PC-9 (cell line): ENCODE measurements around the gene RRP15. TPM values are rescaled to one million over a fixed set of nuclear protein-coding genes. Genes with fewer than 3 reads are reported as not detected.

Experiments used
- BruUV-seq: library from RNA; stranded (reverse); fragments of 400-500 nt; replicated peaks from 2 replicates; lab custom pipeline; 2021; lab: Mats Ljungman, UMichigan
- CTCF ChIA-PET: fragments of 300-600 bp; sonication (Branson Sonifier 250); formaldehyde crosslinking; loops from one replicate; lab custom pipeline; 2022; ENCODE audit warnings: antibody characterized with exemption; lab: Charles Lee
- POLR2A ChIA-PET: fragments of 300-600 bp; sonication (Branson Sonifier 250); formaldehyde crosslinking; loops from one replicate; lab custom pipeline; 2022; ENCODE audit warnings: antibody characterized with exemption; ENCODE audit not compliant: unreplicated experiment; lab: Charles Lee
- DNase-seq, 2 experiments: peaks; one replicate each; pipeline versions ENCODE4 v3.0.0 to v3.0.0-alpha.2; 2015 to 2022; ENCODE audit warnings: mixed read lengths in 1 of 2
- H2AFZ ChIP-seq: fragments of 200-600 bp; sonication (generic); 2 replicates; pipeline ENCODE4 v1.8.1; 2017; ENCODE audit warnings: antibody characterized with exemption
- H3F3A ChIP-seq: fragments of 200-600 bp; sonication (generic); 2 replicates; pipeline ENCODE4 v1.8.1; 2017; ENCODE audit warnings: antibody characterized with exemption, mild to moderate bottlenecking, low read depth; ENCODE audit not compliant: insufficient read depth
- H3K27ac ChIP-seq: fragments of 200-600 bp; sonication (generic); 2 replicates; pipeline ENCODE4 v1.6.1; 2016; ENCODE audit warnings: mixed run types
- H3K27me3 ChIP-seq: fragments of 200-600 bp; sonication (generic); 2 replicates; pipeline ENCODE4 v1.6.1; 2016; ENCODE audit warnings: low read depth, mixed run types; ENCODE audit not compliant: insufficient read depth
- H3K36me3 ChIP-seq: fragments of 200-600 bp; sonication (generic); 2 replicates; pipeline ENCODE4 v1.6.1; 2016; ENCODE audit warnings: low read depth, mixed run types
- H3K4me1 ChIP-seq: fragments of 200-600 bp; sonication (generic); replicated peaks from 2 replicates; pipeline ENCODE4 v1.6.1; 2016; ENCODE audit warnings: mixed run types; ENCODE audit not compliant: insufficient read depth
- H3K4me2 ChIP-seq: fragments of 200-600 bp; sonication (generic); 2 replicates; pipeline ENCODE4 v1.6.1; 2017; ENCODE audit warnings: mixed run types
- H3K4me3 ChIP-seq: fragments of 200-600 bp; sonication (generic); 2 replicates; pipeline ENCODE4 v1.6.1; 2016; ENCODE audit warnings: mixed run types
- H3K79me2 ChIP-seq: fragments of 200-600 bp; sonication (generic); 2 replicates; pipeline ENCODE4 v1.6.1; 2017; ENCODE audit warnings: low read depth, mixed run types
- H3K9me2 ChIP-seq: fragments of 200-600 bp; sonication (generic); 2 replicates; pipeline ENCODE4 v1.8.1; 2017; ENCODE audit warnings: mild to moderate bottlenecking; ENCODE audit not compliant: insufficient read depth
- H3K9me3 ChIP-seq: fragments of 200-600 bp; sonication (generic); 2 replicates; pipeline ENCODE4 v1.8.1; 2016; ENCODE audit warnings: low read depth; ENCODE audit not compliant: insufficient read depth
- H4K20me1 ChIP-seq: fragments of 200-600 bp; sonication (generic); 2 replicates; pipeline ENCODE4 v1.8.1; 2017; ENCODE audit not compliant: insufficient read depth
- EZH2 ChIP-seq: fragments of 200-600 bp; sonication (generic); IDR thresholded peaks from 2 replicates; pipeline ENCODE4 v1.8.0; 2017; ENCODE audit warnings: antibody characterized with exemption, low read depth
- intact Hi-C: fragments of 100-400 bp; cut with micrococcal nuclease; formaldehyde crosslinking; loops from one replicate; pipeline ENCODE4 v1.10.0; 2022; ENCODE audit not compliant: unreplicated experiment
- total RNA-seq: library from RNA; stranded (reverse); gene quantifications from 2 replicates; pipeline ENCODE4 v1.2.3, GENCODE V29; 2021
- TF ChIP-seq, protein P1 (sequence below): fragments of 200-600 bp; sonication (generic); conservative IDR thresholded peaks from 2 replicates; pipeline ENCODE4 v1.6.1; 2017; ENCODE audit warnings: mixed run types, antibody characterized with exemption, mild to moderate bottlenecking, moderate library complexity

RRP15 gene
- total RNA-seq, 1 experiment from 2014 or later, result 24.9 TPM

DNA sequence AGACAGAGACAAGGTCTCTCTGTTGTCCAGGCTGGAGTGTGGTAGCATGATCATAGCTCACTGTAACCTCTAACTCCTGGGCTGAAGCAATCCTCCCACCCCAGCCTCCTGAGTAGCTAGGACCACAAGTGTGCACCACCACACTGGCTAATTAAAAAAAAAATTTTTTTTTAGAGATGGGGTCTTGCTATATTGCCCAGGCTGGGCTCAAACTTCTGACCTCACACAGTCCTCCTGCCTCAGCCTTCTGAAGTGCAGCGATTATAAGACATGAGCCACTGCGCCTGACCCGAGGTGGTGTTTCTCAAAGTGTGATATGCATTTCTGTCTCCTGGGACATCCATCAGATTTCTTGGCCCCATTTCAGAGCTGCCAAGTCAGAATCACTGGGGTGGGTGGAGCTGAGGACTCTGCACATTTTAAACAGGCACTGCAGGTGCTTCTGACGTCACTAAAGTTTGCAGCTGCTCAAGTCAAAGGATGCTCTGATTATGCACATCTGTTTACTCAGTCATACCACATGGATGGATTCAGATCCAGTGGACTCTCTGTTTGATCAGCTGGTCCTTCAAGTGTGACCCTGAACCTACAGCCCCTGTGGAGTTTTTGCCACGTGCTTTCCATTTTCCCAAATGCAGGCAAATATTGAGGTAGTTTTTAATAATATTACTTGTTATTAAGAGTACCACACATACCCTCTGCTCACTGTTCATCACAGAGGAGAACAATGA, 81.4 kb downstream of the RRP15 start:
- Histone ChIP-seq H3K4me2 (no peak overlapping the region), H3K27me3 (no peaks in the 10 kb centered on the region), H3K4me3 (no peak overlapping the region), H2AFZ (no peak overlapping the region), H4K20me1 (no peaks in the 10 kb centered on the region), H3K36me3 (peaks cover 21% of the 10 kb centered on the region; the same call in 1 of the 2 replicates), H3F3A (peaks cover 6% of the 10 kb centered on the region; the same call in 1 of the 2 replicates), H3K9me2 (no peaks in the 10 kb centered on the region), H3K9me3 (no peaks in the 10 kb centered on the region), H3K4me1 (no peaks in the 10 kb centered on the region), H3K27ac (no peak overlapping the region), H3K79me2 (peaks cover 75% of the 10 kb centered on the region)
- TF ChIP-seq EZH2, result no peak
- TF ChIP-seq, protein P1, sequence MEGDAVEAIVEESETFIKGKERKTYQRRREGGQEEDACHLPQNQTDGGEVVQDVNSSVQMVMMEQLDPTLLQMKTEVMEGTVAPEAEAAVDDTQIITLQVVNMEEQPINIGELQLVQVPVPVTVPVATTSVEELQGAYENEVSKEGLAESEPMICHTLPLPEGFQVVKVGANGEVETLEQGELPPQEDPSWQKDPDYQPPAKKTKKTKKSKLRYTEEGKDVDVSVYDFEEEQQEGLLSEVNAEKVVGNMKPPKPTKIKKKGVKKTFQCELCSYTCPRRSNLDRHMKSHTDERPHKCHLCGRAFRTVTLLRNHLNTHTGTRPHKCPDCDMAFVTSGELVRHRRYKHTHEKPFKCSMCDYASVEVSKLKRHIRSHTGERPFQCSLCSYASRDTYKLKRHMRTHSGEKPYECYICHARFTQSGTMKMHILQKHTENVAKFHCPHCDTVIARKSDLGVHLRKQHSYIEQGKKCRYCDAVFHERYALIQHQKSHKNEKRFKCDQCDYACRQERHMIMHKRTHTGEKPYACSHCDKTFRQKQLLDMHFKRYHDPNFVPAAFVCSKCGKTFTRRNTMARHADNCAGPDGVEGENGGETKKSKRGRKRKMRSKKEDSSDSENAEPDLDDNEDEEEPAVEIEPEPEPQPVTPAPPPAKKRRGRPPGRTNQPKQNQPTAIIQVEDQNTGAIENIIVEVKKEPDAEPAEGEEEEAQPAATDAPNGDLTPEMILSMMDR, result no peak
- ChIA-PET CTCF (no interaction called here), POLR2A (interaction anchor here (0.5 kb wide), 1 partner anchor 226 kb away, joined by 5 read pairs; no protein-coding TSS in a partner anchor)
- intact Hi-C loops, result no loop called here
- BruUV-seq, result no TSS peak
- DNase-seq, result no peak

DNA sequence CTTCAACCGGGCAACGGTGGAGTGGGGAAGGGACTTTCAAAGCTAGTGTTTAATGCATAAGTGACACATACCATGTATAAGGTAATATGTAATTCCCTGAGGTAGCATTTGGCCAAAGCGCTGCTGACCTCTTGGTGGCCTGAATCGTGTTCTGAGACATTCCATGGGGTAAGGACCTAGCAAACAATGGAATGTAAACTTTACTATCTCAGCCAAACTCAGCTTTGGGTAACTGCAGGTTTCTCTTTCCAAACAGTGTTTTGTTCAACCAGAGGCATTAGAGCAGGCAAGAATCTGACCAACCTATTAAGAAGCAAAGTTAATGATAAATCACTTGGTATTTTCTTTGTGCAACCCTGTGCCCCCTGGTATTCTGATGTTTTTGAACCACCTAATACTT, 82.0 kb downstream of the RRP15 start:
- Histone ChIP-seq H3K4me3 (no peak overlapping the region), H3K9me2 (no peaks in the 10 kb centered on the region), H2AFZ (no peak overlapping the region), H3K27me3 (no peaks in the 10 kb centered on the region), H3K36me3 (peaks cover 21% of the 10 kb centered on the region; the same call in 1 of the 2 replicates), H3K79me2 (peaks cover 75% of the 10 kb centered on the region), H3K4me2 (no peak overlapping the region), H3K4me1 (peaks cover 4% of the 10 kb centered on the region), H3F3A (peaks cover 6% of the 10 kb centered on the region; the same call in 1 of the 2 replicates), H3K9me3 (no peaks in the 10 kb centered on the region), H4K20me1 (no peaks in the 10 kb centered on the region), H3K27ac (no peak overlapping the region)
- POLR2A ChIA-PET, result interaction anchor here (0.5 to 0.6 kb wide), 2 partner anchors 226 to 1651 kb away, joined by 5 read pairs; no protein-coding TSS in a partner anchor
- no peak for DNase-seq
- CTCF ChIA-PET, result no interaction called here
- intact Hi-C loops, result no loop called here
- no TSS peak for BruUV-seq
- TF ChIP-seq EZH2, result no peak

DNA sequence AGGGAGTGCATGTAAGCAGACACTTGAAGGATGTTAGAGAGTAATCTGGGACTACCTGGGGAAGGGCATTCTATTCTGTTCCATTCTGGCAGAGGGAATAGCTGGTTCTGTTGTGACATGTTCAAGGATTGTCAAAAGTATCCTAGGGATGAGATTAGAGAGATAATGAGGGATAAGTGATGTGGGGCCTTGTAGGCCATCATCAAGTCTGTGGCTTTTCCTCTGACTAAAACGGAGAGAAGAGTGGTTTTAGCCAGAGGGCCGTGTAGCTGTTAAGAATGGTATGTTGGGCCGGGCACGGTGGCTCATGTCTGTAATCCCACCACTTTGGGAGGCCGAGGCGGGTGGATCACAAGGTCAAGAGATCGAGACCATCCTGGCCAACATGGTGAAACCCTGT, 83.6 kb downstream of the RRP15 start:
- Histone ChIP-seq H3K4me2 (no peak overlapping the region), H3K4me1 (peaks cover 12% of the 10 kb centered on the region), H4K20me1 (no peaks in the 10 kb centered on the region), H3K9me3 (no peaks in the 10 kb centered on the region), H3K79me2 (peaks cover 72% of the 10 kb centered on the region), H3K4me3 (no peak overlapping the region), H3K27ac (no peak overlapping the region), H3K9me2 (no peaks in the 10 kb centered on the region), H3F3A (peaks cover 8% of the 10 kb centered on the region; the same call in 1 of the 2 replicates), H3K36me3 (peaks cover 21% of the 10 kb centered on the region; the same call in 1 of the 2 replicates), H2AFZ (no peak overlapping the region), H3K27me3 (no peaks in the 10 kb centered on the region)
- intact Hi-C loops, result no loop called here
- DNase-seq, result no peak
- BruUV-seq, result no TSS peak
- POLR2A ChIA-PET, result no interaction called here
- CTCF ChIA-PET, result no interaction called here
- TF ChIP-seq, protein P1, result no peak
- TF ChIP-seq EZH2, result no peak
